ENCODE results near the gene RPL10.
"Not testable (repeated sequence)": the region's sequence is repeated elsewhere in the genome, so short reads cannot be mapped to it uniquely, and the experiment has no call there.

DNA sequence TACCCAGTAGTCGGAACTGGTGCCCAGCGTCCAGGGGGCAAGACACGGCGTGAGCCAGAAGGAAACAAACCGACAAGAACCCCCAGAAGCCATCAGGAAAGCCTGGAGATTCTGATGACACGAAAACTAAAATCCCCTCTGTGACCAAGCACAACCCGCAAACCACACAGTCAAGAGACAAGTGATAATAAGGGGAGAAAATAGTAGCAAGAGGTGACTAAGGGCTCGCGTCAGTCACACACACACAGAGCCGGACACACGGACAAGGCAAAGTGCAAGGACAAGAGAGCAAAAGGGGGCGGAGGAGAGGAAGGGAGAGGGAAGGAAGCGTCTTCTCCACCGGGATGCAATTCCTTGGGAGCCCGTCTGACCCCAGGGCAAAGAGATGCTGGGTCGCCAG lies 9.5 kb upstream of the RPL10 start:
- not testable (repeated sequence) for TF ChIP-seq CTCF (conservative IDR thresholded peaks at IDR 0.05; ENCODE audit: low read depth, low read length); EZH2 (IDR thresholded peaks at IDR 0.05; ENCODE audit: low read length, unreplicated experiment)

All from PC-3 (cell line).